Activated CD8-positive, alpha-beta memory T cell treated with anti-CD3 and anti-CD28 coated beads, Interleukin-2, amount 50 U/mL, for 24 hours (primary cell): ENCODE data around the gene CRISP2.

ENCODE experiments used
- DNase-seq: peaks from one replicate; pipeline ENCODE4 v3.0.0-alpha.2; 2020; ENCODE audit errors: extremely low read depth

Gene CRISP2

GRCh38 chr6:49653942-49654341 is 59.4 kb downstream of the CRISP2 start:
- no peak for DNase-seq

- DNase-seq, result no peak
Measured at GRCh38 chr6:49653438-49653837, 59.9 kb downstream of the CRISP2 start.

- no peak for DNase-seq
Measured at GRCh38 chr6:49651239-49651638, 62.1 kb downstream of the CRISP2 start.

GRCh38 chr6:49649988-49650387 is 63.4 kb downstream of the CRISP2 start:
- no peak for DNase-seq

- DNase-seq, result no peak
Measured at GRCh38 chr6:49648036-49648435, 65.3 kb downstream of the CRISP2 start.

GRCh38 chr6:49647476-49647875 is 65.9 kb downstream of the CRISP2 start:
- DNase-seq, result no peak

GRCh38 chr6:49646942-49647341 is 66.4 kb downstream of the CRISP2 start:
- no peak for DNase-seq

GRCh38 chr6:49646130-49646824 is 67.1 kb downstream of the CRISP2 start:
- DNase-seq, result no peak

- DNase-seq, result no peak
Measured at GRCh38 chr6:49645139-49645538, 68.2 kb downstream of the CRISP2 start.
